Fibroblast of skin of scalp (primary cell): ENCODE results near the gene CEP43.

Experiments used
- DNase-seq: peaks from one replicate; pipeline ENCODE4 v3.0.0-alpha.2; 2013

CEP43 gene

GRCh38 chr6:167013946-167014345, 14.7 kb downstream of the CEP43 start:
- DNase-seq = no peak

GRCh38 chr6:167015302-167015701, 16.1 kb downstream of the CEP43 start:
- DNase-seq = no peak

- no peak for DNase-seq
These were observed 21.0 kb downstream of the CEP43 start for GRCh38 chr6:167020206-167020605.

- no peak for DNase-seq
These were observed 28.1 kb downstream of the CEP43 start for GRCh38 chr6:167027308-167027707.

- DNase-seq = no peak
These were observed 28.6 kb downstream of the CEP43 start for GRCh38 chr6:167027772-167028171.

GRCh38 chr6:167030222-167031072, 31.2 kb downstream of the CEP43 start:
- DNase-seq = no peak

GRCh38 chr6:167031082-167031709, 32.0 kb downstream of the CEP43 start:
- DNase-seq = no peak

- DNase-seq = no peak
These were observed 34.9 kb downstream of the CEP43 start for GRCh38 chr6:167034056-167034455.

- no peak for DNase-seq
These were observed 38.6 kb downstream of the CEP43 start for GRCh38 chr6:167037762-167038161.

- DNase-seq = peak; percentile 39
These were observed 45.5 kb downstream of the CEP43 start for GRCh38 chr6:167044696-167045095.

- DNase-seq = no peak
These were observed 46.8 kb downstream of the CEP43 start for GRCh38 chr6:167045828-167046580.

- no peak for DNase-seq
These were observed 47.8 kb downstream of the CEP43 start for GRCh38 chr6:167046861-167047495.

GRCh38 chr6:167047554-167047953, 48.4 kb downstream of the CEP43 start:
- no peak for DNase-seq
